ENCODE results near the gene EFNA5.

The EFNA5 gene

DNA sequence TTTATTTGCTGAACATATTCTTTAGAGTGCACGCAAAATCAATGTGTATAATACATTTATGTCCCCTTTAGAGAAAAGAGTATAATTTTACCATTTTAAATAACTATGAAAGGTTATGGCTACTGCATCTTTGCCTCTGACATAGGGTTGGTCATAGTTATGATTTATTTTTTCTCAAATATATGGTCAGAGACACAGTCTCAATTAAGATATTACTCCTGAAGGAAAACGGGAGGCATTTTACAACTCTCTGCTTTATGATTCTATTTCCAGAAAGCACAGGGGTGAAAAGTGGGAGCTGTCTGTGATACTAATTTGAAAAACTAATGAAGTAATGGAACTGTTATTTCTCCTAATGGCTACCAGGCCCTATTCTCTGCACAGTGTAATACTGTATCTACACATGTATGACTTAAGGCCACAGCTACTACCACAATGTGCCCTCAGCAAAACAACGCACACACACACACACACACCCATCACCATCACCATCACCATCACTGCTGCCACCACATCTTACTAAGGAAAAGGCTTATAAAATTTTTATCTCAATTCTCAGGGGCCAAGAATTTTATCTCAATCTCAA lies 262.9 kb downstream of the EFNA5 start:
- TF ChIP-seq, protein P1, sequence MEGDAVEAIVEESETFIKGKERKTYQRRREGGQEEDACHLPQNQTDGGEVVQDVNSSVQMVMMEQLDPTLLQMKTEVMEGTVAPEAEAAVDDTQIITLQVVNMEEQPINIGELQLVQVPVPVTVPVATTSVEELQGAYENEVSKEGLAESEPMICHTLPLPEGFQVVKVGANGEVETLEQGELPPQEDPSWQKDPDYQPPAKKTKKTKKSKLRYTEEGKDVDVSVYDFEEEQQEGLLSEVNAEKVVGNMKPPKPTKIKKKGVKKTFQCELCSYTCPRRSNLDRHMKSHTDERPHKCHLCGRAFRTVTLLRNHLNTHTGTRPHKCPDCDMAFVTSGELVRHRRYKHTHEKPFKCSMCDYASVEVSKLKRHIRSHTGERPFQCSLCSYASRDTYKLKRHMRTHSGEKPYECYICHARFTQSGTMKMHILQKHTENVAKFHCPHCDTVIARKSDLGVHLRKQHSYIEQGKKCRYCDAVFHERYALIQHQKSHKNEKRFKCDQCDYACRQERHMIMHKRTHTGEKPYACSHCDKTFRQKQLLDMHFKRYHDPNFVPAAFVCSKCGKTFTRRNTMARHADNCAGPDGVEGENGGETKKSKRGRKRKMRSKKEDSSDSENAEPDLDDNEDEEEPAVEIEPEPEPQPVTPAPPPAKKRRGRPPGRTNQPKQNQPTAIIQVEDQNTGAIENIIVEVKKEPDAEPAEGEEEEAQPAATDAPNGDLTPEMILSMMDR (conservative IDR thresholded peaks at IDR 0.05; ENCODE audit: low read length), result no peak
- DNase-seq (ENCODE audit: low read depth), result no peak
- no peak overlapping the region for H3K4me3 ChIP-seq (ENCODE audit: low read length)

DNA sequence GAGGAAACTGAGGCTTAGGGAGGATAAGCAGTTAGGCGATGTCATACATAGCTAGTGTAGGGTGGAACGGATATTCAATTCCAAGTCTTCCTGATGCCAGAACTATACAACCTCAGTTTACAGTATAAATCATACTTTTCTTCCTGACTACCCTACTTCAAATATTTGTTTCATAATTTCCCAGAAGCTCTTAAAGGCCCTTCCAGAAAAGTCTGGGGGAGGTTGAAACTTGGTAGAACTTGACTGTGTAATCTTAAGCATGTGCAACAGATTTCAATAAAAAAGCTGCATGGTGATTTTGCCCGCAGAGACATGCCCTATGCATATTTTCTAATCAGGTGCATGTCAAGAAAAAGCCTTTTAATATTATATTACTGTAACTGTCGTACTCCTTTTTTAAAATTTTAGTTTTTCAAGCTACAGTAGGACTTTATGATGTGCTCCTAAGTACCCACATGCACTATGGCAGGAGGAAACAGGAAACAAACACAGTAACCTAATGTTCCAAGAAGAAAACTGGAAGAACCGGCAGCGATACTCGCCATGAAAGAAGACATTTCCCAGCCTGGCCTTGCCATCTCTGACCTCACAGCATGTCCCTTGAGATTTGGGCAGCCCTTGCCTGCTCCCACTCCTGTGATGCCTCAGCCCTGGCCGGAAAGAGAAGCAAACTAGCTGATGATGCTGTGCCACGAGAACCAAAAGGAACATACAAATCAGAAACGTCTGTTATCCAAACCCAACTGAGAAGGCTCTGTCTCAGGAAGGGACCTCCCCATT lies 266.0 kb downstream of the EFNA5 start:
- no peak for DNase-seq (ENCODE audit: low read depth)
- TF ChIP-seq, protein P1 (conservative IDR thresholded peaks at IDR 0.05; ENCODE audit: low read length), result no peak

DNA sequence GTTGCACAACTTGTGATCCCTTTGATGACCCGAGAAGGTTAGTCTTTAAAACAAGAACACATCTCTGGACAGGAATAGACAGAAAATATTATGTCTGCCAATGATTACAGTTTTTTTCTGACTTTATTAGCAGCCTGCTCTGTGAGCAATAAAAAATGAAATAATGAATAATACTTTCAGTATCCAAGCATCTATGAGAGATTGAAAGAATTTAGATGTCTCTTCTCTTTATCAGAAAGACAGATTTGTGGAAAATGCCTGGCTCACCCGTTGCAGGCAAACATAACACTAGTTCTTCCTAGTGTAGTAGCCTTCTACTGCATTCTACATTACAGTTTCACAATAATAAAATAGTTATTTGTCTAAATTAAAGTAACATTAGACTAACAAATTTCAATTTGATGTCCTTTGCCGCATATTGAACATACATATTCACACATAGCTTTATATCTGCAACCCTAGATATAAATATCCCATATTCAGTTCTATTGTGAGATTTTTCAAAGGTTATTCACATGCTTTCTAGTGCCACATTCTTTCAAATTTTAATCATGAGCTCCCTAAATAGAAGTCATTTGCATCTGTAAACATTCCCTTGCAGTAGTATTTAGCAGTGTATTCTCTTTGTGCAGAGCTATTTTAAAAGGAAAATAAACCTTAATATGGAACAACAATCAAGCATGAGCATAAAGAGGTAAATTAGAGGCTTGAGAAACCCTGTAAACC lies 267.3 kb downstream of the EFNA5 start:
- H3K4me3 ChIP-seq (ENCODE audit: low read length), result no peak overlapping the region
- TF ChIP-seq, protein P1 (conservative IDR thresholded peaks at IDR 0.05; ENCODE audit: low read length), result no peak
- no peak for DNase-seq (ENCODE audit: low read depth)

More for the DNA sequence above, 266.0 kb downstream of the EFNA5 start:
- H3K4me3 ChIP-seq (ENCODE audit: low read length), result no peak overlapping the region

DNA sequence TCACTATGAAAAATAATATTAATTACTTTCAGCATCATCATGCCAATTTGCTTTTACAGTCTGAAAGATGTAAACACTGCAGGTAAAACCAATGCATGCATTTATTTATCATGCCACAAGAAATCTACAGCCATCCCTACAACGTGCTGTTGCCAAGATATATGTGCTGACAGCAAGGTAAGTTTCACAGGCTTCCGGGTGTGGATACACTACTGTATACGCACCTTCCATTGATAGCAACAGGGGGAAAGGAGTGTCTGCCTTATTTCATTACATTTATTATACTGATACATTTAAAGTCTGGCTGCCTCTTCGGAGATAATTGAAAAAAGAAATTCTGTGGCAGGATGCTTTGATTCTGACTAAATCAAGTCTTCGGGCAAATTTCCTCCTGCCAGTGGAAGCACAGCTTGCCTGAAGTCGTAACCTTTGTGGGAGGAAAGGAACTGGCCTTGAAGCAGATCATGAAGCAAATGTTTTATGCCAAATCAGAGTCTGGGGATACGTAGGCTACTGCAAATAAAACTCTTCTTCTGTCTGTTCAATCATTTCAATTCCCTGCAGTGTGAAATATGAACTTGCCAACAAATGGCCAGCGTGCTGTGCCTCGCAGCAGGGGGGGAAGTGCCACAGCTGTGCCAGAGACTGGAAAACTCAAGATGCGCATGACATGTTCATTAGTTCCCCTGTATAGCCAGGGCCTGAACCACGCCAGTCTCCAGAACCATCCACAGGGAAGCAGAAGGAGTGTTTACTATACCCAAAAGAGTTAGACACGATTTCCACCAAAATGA lies 268.1 kb downstream of the EFNA5 start:
- no peak overlapping the region for H3K4me3 ChIP-seq (ENCODE audit: low read length)
- TF ChIP-seq, protein P1 (conservative IDR thresholded peaks at IDR 0.05; ENCODE audit: low read length), result no peak
- no peak for DNase-seq (ENCODE audit: low read depth)

DNA sequence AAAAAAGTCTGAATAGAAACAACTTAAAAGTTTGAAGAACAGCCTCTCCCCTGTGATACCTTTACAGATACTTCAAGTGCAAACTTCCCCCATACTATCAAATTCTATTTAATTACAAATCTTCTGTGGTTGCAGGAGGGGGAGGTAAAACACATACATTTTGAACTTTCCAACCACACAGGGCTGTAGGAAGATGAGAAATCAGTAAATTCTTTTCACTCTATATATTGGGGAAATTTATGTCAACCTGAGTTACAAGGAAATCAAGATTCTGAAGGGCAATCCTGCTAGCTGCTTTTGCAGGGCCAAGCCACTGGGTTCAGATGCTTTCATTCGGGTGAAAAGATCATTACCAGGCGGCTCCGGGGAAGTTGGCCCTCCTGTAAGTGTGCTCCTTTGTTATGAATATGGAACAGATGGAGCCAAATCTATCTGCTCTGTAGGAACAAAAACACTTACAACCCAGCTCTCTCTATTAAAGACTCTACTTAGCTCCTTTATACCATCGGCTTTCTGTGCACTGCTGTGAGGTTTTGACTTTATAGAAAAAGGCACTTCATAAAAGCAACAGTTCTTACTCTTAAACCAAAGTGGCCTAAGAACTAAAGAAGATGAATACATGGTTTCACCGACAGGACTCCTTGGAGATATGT lies 269.1 kb downstream of the EFNA5 start:
- TF ChIP-seq, protein P1 (conservative IDR thresholded peaks at IDR 0.05; ENCODE audit: low read length), result no peak
- no peak for DNase-seq (ENCODE audit: low read depth)
- H3K4me3 ChIP-seq (ENCODE audit: low read length), result no peak overlapping the region

DNA sequence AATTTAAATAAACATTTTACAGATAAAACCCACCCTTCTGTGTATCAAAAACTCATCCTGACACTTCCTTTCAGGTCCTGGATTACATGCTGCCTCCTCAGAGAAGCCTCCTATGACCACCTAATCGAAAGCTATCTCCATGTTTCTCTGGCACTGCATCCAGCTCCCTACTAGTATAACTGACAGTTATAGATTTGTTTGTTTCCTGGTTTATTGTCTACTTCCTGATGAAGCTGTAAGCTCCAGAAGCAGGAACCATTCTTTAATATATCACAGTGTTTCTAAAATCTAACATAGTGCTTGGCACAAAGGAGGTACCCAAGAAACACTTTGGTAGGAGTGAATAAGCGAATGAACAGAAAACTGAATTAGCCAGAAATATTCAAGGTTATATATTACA lies 270.4 kb downstream of the EFNA5 start:
- DNase-seq (ENCODE audit: low read depth), result no peak
- H3K4me3 ChIP-seq (ENCODE audit: low read length), result no peak overlapping the region
- TF ChIP-seq, protein P1 (conservative IDR thresholded peaks at IDR 0.05; ENCODE audit: low read length), result no peak

All from AG10803 (cell line).